Panc1 (cell line): ENCODE data around the gene AMDHD1. TPM values are rescaled to one million over a fixed set of nuclear protein-coding genes. Genes with fewer than 3 reads are reported as not detected.

ENCODE experiments used
- ATAC-seq: fragments of 200-7000 bp; cut with Tn5 transposase; 2 replicates; pipeline ENCODE4 v1.9.1; 2020; ENCODE audit warnings: mild to moderate bottlenecking, moderate library complexity
- BruUV-seq: library from RNA; stranded (reverse); fragments of 400-500 nt; replicated peaks from 2 replicates; lab custom pipeline; 2021; lab: Mats Ljungman, UMichigan
- CTCF ChIA-PET: fragments of 300-600 bp; sonication (Branson Sonifier 250); formaldehyde crosslinking; loops from one replicate; lab custom pipeline; 2022; ENCODE audit warnings: antibody characterized with exemption; lab: Charles Lee
- POLR2A ChIA-PET: fragments of 300-600 bp; sonication (Branson Sonifier 250); formaldehyde crosslinking; loops from one replicate; lab custom pipeline; 2022; ENCODE audit warnings: antibody characterized with exemption; lab: Charles Lee
- DNase-seq: peaks from one replicate; pipeline ENCODE4 v3.0.0-alpha.2; 2010; ENCODE audit warnings: low read depth, low spot score
- H3K27ac ChIP-seq: 2 replicates; pipeline ENCODE4 v1.5.1; 2011; ENCODE audit warnings: mild to moderate bottlenecking, low read length, inconsistent platforms
- H3K27me3 ChIP-seq: fragments of 200-500 bp; sonication (Bioruptor generic); 2 replicates; pipeline ENCODE4 v1.6.0; 2014; ENCODE audit warnings: low read length, inconsistent platforms; ENCODE audit not compliant: control insufficient read depth, insufficient read depth
- H3K36me3 ChIP-seq: fragments of 200-500 bp; sonication (Bioruptor generic); 2 replicates; pipeline ENCODE4 v1.5.1; 2014; ENCODE audit warnings: inconsistent platforms, mild to moderate bottlenecking, low read length, moderate library complexity; ENCODE audit not compliant: control insufficient read depth, insufficient read depth
- H3K4me1 ChIP-seq: 2 replicates; pipeline ENCODE4 v1.5.1; 2011; ENCODE audit warnings: inconsistent platforms, mild to moderate bottlenecking, low read length, moderate library complexity; ENCODE audit not compliant: control insufficient read depth, insufficient read depth
- H3K4me3 ChIP-seq, 2 experiments: 2 replicates each; pipeline ENCODE4 v1.5.1; 2011 to 2012; ENCODE audit warnings: low read depth in 2 of 2, low read length in 2 of 2, mild to moderate bottlenecking in 2 of 2, inconsistent platforms in 1 of 2, moderate library complexity in 1 of 2
- H3K9me3 ChIP-seq: fragments of 200-500 bp; sonication (Bioruptor generic); 2 replicates; pipeline ENCODE4 v1.5.1; 2014; ENCODE audit warnings: low read depth, mild to moderate bottlenecking, inconsistent platforms, low read length, moderate library complexity; ENCODE audit not compliant: control insufficient read depth, insufficient read depth
- POLR2AphosphoS5 ChIP-seq: IDR thresholded peaks from 2 replicates; pipeline ENCODE4 v1.6.1; 2012; ENCODE audit warnings: mild to moderate bottlenecking, low read depth, low read length, moderate library complexity
- SIN3A ChIP-seq: IDR thresholded peaks from 2 replicates; pipeline ENCODE4 v1.6.1; 2012; ENCODE audit warnings: low read depth, mild to moderate bottlenecking, low read length, moderate library complexity, borderline replicate concordance; ENCODE audit not compliant: insufficient read depth
- TCF7L2 ChIP-seq: IDR thresholded peaks from 2 replicates; pipeline ENCODE4 v1.6.1; 2011; ENCODE audit warnings: mild to moderate bottlenecking, low read depth, low read length, inconsistent platforms
- in situ Hi-C: cut with HindIII; loops from 2 replicates; pipeline ENCODE4 v1.10.0; 2016; ENCODE audit warnings: low sequenced_read_pairs, low pct_unique_long_range_greater_than_20kb
- intact Hi-C: fragments of 100-400 bp; cut with micrococcal nuclease; formaldehyde crosslinking; loops from one replicate; pipeline ENCODE4 v1.10.0; 2022; ENCODE audit not compliant: unreplicated experiment
- total RNA-seq: library from RNA; stranded (reverse); gene quantifications from one replicate; pipeline ENCODE4 v1.2.1, GENCODE V29; 2021; ENCODE audit not compliant: unreplicated experiment
- TF ChIP-seq, protein P1 (sequence below), 2 experiments: IDR thresholded peaks; 2 replicates each; pipeline ENCODE4 v1.6.1; 2011 to 2012; ENCODE audit warnings: low read depth in 2 of 2, control low read depth in 1 of 2, low read length in 1 of 2, mild to moderate bottlenecking in 1 of 2, moderate library complexity in 1 of 2; ENCODE audit not compliant: insufficient read depth in 1 of 2
- TF ChIP-seq, protein P2 (sequence below): fragments of 450-650 bp; IDR thresholded peaks from 2 replicates; pipeline ENCODE4 v1.5.1; 2017; ENCODE audit warnings: mild to moderate bottlenecking

The AMDHD1 gene
- total RNA-seq, 1 experiment from 2014 or later: 0.54 TPM

DNA sequence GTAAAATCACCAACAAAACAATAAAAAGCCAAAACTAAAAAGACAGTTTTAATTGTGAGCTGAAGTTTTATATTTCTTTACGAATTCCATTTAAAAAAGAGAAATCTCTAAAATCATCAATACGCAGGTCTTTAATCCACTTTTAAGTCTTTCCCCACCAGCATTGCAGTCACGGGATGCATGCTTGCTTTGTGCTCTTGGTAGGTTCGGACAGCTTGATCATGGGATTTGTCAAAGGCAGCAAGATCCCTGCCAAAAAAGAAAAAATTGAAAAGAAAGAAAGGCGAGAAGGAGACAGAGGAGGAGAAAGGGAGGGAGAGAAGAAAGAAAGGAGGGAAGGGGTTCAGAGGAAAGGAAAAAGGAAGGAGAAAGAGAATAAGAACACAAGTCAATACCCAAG is 57.7 kb downstream of the AMDHD1 start:
- no TSS peak for BruUV-seq
- no peak overlapping the region for H3K4me3 ChIP-seq
- no peak overlapping the region for H3K27ac ChIP-seq
- ATAC-seq: no peak
- CTCF ChIA-PET: no interaction called here
- in situ Hi-C loops: no loop called here
- no peaks in the 10 kb centered on the region for H3K27me3 ChIP-seq
- POLR2A ChIA-PET: interaction anchor here (0.6 kb wide), 1 partner anchor 11 kb away, joined by 4 read pairs; no protein-coding TSS in a partner anchor
- intact Hi-C loops: no loop called here
- peaks cover 10% of the 10 kb centered on the region; the same call in 1 of the 2 replicates for H3K36me3 ChIP-seq
- H3K4me1 ChIP-seq: no peaks in the 10 kb centered on the region
- no peaks in the 10 kb centered on the region for H3K9me3 ChIP-seq
- TF ChIP-seq, protein P1, sequence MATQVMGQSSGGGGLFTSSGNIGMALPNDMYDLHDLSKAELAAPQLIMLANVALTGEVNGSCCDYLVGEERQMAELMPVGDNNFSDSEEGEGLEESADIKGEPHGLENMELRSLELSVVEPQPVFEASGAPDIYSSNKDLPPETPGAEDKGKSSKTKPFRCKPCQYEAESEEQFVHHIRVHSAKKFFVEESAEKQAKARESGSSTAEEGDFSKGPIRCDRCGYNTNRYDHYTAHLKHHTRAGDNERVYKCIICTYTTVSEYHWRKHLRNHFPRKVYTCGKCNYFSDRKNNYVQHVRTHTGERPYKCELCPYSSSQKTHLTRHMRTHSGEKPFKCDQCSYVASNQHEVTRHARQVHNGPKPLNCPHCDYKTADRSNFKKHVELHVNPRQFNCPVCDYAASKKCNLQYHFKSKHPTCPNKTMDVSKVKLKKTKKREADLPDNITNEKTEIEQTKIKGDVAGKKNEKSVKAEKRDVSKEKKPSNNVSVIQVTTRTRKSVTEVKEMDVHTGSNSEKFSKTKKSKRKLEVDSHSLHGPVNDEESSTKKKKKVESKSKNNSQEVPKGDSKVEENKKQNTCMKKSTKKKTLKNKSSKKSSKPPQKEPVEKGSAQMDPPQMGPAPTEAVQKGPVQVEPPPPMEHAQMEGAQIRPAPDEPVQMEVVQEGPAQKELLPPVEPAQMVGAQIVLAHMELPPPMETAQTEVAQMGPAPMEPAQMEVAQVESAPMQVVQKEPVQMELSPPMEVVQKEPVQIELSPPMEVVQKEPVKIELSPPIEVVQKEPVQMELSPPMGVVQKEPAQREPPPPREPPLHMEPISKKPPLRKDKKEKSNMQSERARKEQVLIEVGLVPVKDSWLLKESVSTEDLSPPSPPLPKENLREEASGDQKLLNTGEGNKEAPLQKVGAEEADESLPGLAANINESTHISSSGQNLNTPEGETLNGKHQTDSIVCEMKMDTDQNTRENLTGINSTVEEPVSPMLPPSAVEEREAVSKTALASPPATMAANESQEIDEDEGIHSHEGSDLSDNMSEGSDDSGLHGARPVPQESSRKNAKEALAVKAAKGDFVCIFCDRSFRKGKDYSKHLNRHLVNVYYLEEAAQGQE (IDR thresholded peaks at IDR 0.05; ENCODE audit: insufficient read depth in 1 of 2, low read depth in 2 of 2, low read length in 1 of 2): no peak
- DNase-seq: no peak

DNA sequence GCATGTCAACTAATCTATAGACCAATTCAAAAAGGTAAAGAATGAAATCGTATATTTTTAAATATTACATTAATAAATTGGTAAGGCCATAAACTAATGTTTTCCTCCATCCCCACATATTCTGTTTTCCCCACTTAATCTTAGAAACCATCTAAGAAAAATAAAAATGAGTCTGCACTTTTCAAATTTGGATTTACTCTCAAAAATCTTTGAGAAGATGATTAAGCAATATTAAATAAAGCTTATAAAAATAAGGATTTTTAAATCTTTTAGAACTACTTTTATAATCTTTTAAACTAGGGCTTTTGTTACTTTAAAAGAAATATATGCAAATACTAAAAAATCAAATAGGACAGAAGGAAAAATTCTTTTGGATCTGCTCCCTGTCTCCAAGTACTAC is 63.6 kb downstream of the AMDHD1 start:
- H3K27ac ChIP-seq: no peak overlapping the region
- no peak for ATAC-seq
- no peak for TF ChIP-seq POLR2AphosphoS5
- no peak for TF ChIP-seq TCF7L2
- TF ChIP-seq SIN3A: no peak
- TF ChIP-seq, protein P2, sequence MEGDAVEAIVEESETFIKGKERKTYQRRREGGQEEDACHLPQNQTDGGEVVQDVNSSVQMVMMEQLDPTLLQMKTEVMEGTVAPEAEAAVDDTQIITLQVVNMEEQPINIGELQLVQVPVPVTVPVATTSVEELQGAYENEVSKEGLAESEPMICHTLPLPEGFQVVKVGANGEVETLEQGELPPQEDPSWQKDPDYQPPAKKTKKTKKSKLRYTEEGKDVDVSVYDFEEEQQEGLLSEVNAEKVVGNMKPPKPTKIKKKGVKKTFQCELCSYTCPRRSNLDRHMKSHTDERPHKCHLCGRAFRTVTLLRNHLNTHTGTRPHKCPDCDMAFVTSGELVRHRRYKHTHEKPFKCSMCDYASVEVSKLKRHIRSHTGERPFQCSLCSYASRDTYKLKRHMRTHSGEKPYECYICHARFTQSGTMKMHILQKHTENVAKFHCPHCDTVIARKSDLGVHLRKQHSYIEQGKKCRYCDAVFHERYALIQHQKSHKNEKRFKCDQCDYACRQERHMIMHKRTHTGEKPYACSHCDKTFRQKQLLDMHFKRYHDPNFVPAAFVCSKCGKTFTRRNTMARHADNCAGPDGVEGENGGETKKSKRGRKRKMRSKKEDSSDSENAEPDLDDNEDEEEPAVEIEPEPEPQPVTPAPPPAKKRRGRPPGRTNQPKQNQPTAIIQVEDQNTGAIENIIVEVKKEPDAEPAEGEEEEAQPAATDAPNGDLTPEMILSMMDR: no peak
- TF ChIP-seq, protein P1 (IDR thresholded peaks at IDR 0.05; ENCODE audit: insufficient read depth in 1 of 2, low read depth in 2 of 2, low read length in 1 of 2): no peak
- intact Hi-C loops (no loop called here), in situ Hi-C loops (no loop called here)
- no peaks in the 10 kb centered on the region for H3K27me3 ChIP-seq
- peaks cover 12% of the 10 kb centered on the region; the same call in 1 of the 2 replicates for H3K36me3 ChIP-seq
- no peaks in the 10 kb centered on the region for H3K9me3 ChIP-seq
- ChIA-PET POLR2A (no interaction called here), CTCF (no interaction called here)
- no peaks in the 10 kb centered on the region for H3K4me1 ChIP-seq
- no peak overlapping the region for H3K4me3 ChIP-seq
- no TSS peak for BruUV-seq
- no peak for DNase-seq
